OCI-LY7 (cell line): Measurements from ENCODE around the gene EID2B.

Experiments
- CTCF ChIP-seq: fragments of 200-600 bp; sonication (generic); conservative IDR thresholded peaks from 2 replicates; pipeline ENCODE4 v1.5.1; 2014; ENCODE audit warnings: mild to moderate bottlenecking, antibody characterized with exemption, low read length, moderate library complexity, mixed read lengths
- EZH2phosphoT487 ChIP-seq: fragments of 200-600 bp; sonication (generic); IDR thresholded peaks from 2 replicates; pipeline ENCODE4 v1.6.1; 2018; ENCODE audit warnings: low read depth, borderline replicate concordance, mild to moderate bottlenecking, mixed run types, antibody characterized with exemption, low read length, moderate library complexity, mixed read lengths

- TF ChIP-seq CTCF (no peak), EZH2phosphoT487 (no peak)
These were observed 10.8 kb upstream of the EID2B start for GRCh38 chr19:39543477-39543857.
